GM18526 (cell line): ENCODE measurements around the gene MALRD1.

Source experiments
- POLR2A ChIP-seq: IDR thresholded peaks from 3 replicates; pipeline ENCODE4 v1.6.1; 2011; ENCODE audit not compliant: insufficient read length; ENCODE audit errors: extremely low read depth

Gene MALRD1

DNA sequence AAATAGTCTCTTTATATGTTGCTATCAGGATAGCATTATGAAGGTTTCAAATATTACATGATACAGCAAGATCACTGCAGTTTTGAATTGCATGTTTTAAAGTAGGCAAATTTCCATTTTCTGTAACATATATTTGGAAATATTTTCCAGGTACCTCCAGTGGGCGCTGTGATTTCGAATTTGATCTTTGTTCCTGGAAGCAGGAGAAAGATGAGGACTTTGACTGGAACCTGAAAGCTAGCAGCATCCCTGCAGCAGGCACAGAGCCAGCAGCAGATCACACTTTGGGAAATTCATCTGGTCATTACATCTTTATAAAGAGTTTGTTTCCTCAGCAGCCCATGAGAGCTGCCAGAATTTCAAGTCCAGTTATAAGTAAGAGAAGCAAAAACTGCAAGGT, 299.0 kb downstream of the MALRD1 start:
- no peak for TF ChIP-seq POLR2A

- TF ChIP-seq POLR2A = no peak
Observed at GRCh38 chr10:19367176-19367575, 318.6 kb downstream of the MALRD1 start.

- no peak for TF ChIP-seq POLR2A
Observed at GRCh38 chr10:19373988-19374387, 325.4 kb downstream of the MALRD1 start.

DNA sequence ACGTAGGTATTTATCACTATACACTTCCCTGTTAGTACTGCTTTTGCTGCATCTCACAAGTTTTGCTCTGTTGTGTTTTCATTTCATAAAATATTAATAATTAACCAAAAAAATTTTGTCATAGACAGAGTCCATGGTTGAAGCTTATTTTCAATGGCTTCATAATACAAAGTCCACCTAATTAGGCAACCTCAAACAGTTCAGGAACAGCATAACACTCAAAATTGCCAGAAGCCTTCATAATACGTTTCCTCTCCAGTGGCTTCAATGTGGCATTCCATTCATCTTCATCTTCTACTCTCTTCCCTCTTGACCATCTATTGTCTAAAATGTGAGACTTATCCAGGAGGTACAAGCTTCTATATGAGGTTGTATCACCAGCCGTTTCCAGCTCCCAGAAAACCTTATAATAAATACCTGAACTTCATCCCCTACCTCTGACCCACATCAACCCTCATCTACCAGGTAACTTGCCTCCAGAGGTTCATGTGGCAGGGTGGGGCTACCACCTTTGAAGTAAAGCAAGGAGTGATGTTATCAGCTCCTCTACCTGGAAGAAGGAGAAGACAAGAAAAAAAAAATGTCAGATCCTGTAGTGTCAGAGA, 337.3 kb downstream of the MALRD1 start:
- TF ChIP-seq POLR2A = no peak

- TF ChIP-seq POLR2A = no peak
Observed at GRCh38 chr10:19408924-19409323, 360.3 kb downstream of the MALRD1 start.

GRCh38 chr10:19411119-19411518, 362.5 kb downstream of the MALRD1 start:
- TF ChIP-seq POLR2A = no peak

- no peak for TF ChIP-seq POLR2A
Observed at GRCh38 chr10:19412531-19412930, 363.9 kb downstream of the MALRD1 start.

DNA sequence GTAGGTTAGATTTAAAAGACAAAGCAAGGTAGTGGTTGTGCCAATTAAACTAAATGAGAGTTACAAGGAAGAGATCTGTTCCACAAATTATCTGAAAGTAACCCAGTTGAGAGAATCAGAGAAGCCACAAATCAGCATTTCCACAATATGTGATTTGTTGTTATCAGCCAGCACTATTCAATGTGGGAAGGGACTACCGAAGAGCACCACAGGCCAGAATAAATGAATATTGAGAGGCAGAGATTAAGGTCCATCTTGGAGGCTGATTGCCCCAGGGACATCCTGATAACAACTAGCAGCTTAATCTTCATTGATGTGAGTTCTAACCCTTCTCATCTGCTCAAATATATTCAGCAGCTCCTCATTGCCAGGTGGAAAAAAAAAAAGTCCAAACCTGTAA, 367.6 kb downstream of the MALRD1 start:
- no peak for TF ChIP-seq POLR2A

DNA sequence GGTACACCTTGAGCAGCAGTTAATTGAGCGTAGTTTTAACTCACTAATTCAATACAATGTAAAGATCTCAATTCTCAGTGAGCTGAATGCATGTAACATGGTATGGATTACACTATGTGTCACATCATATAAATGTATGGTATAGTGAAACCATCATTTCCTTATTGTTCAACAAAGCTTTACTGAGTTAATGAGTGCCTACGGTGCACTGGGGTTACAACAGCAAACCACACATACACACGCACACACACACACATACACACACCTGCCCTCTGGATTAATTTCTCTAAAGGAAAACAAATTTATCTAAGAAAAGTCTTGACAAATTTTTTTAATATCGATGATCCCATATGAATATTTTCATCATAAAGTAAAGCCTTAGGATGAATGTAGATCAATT, 369.1 kb downstream of the MALRD1 start:
- TF ChIP-seq POLR2A = no peak

GRCh38 chr10:19421674-19422073, 373.1 kb downstream of the MALRD1 start:
- no peak for TF ChIP-seq POLR2A

DNA sequence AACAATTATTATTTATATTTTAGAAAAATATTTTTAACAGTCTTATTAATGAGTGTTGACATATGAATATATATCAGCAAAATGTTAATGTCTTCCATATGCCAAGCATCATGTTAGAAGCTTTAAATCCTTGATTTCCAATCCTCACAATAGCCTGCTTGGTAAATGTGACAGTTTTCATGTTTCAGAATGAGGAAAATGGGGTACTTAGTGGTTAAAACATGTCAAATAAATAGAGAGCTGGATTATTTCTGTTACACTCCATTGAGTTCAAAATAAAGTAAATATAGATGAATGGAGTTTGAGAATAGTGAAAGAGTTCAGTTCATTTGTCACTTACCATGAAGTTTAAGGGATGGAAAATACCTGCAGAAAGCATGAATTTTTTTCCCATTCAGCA, 377.4 kb downstream of the MALRD1 start:
- no peak for TF ChIP-seq POLR2A

- no peak for TF ChIP-seq POLR2A
Observed at GRCh38 chr10:19431622-19432351, 383.2 kb downstream of the MALRD1 start.

- TF ChIP-seq POLR2A = no peak
Observed at GRCh38 chr10:19449860-19450259, 401.3 kb downstream of the MALRD1 start.

DNA sequence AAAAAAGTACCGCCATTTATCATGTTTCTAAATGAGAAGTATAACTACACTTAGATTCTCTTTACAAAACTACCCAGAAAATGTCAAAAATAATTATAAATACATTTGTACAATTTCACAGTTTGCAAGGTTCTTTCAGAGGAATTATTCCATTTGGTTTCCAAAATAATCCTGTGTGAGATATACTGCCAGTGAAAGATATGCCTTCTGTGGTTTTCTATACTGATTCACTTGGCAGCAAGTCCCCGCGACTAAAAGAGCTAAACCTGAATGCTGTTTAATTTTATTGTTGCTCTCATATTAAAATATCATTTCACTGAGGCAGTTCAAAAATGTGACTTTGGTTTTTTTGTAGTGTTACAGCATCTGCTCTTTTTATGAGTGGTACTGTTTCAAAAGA, 402.8 kb downstream of the MALRD1 start:
- TF ChIP-seq POLR2A = no peak

- no peak for TF ChIP-seq POLR2A
Observed at GRCh38 chr10:19451937-19452336, 403.3 kb downstream of the MALRD1 start.

DNA sequence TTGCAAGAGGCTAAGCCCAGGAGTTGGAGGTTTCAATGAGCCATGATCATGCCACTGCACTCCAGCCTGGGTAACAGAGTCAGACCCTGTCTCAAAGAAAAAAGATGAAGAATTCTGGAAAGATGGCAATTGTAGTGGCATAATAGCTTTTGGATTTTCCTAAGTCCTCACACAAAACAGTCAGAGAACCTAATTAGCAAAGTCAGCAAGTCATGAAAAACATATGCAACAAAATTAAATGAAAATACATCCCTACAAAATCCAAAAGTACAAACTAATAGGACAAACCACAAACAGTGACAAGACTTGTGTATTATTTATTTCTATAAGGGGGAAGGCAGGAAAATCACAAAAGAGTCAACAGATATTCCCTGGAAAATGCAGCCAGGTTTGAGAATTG, 405.4 kb downstream of the MALRD1 start:
- no peak for TF ChIP-seq POLR2A

DNA sequence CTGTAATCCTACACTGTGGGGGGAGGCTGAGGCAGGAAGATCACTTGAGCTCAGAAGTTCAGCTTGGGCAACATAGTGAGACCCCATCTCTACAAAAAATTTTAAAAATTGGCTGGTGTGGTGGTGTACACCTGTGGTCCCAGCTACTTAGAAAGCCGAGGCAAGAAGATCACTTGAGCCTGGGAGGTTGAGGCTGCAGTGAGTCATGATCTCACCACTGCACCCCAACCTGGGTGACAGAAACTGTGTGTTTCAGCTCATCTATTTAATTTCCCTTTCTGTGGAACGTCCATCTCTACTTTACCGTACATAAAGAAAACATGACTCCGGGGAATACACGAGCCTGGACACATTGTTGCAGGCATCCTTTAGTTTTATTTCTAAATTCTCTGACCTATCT, 413.0 kb downstream of the MALRD1 start:
- no peak for TF ChIP-seq POLR2A
